ENCODE data around the gene SLC22A4.

The SLC22A4 gene

DNA sequence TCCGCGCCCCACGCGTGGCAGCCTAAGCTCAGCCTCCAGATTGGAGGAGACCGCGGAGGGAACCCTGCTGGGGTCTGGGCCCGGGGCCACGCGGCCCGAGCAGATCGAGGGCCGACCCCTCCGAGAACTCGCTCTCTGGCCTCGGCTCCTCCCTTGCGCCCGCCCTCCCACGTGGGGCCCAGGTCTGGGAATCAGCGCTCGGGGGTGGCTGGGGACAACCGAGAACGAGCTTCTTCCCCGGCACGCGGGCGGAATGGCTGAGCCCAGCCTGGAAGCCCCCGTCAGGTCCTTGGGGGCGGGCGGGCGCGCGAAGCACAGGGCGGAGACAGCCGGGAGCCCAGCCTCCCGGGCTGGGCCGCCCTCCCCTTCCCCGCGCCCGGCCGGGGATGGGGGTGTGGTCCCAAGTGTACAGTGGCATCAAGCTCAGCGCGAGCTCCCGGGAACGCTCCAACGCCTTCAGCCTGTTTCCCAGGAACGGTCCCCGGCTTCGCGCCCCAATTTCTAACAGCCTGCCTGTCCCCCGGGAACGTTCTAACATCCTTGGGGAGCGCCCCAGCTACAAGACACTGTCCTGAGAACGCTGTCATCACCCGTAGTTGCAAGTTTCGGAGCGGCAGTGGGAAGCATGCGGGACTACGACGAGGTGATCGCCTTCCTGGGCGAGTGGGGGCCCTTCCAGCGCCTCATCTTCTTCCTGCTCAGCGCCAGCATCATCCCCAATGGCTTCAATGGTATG is at the start of gene SLC22A4:
Gene SLC22A4, plus strand, starts transcription at position 403 of the 736 bp plus-strand sequence. Its CDS starts 223 bp downstream, at position 626.
- no peak for FAIRE-seq

DNA sequence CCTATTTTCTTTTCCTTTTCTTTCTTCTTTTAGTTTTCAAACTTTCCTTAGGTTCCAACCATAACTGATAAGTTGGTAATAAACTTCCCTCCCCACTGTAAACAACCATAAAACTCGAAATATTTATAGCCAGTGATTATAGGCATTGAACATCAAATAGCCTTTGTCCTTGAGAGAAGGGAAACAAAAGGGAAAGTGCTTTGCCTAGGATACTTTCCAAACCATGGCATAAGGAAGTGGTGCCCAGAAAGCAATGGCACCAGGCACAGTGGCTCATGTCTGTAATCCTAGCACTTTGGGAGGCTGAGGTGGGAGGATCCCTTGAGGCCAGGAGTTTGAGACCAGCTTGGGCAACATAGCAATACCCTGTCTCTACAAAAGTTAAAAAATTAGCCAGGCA is 48.6 kb upstream of the SLC22A4 start:
- FAIRE-seq = no peak

DNA sequence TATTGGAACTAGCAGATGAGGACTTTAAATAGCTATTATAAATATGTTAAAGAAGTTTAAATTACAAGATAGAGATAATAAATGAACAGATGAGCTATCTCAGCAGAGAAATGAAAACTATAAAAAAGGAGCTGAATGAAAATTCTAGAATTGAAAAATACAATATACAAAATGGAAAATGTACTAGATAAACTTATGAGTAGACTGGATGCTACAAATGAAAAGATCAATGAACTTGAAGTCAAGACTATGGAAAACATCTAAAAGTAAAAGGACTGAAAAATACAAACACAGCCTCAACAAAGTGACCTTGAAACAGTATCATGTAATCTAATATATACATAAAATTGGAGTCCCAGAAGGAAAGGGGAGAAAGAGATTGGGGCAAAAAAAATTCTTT is 47.4 kb upstream of the SLC22A4 start:
- FAIRE-seq = no peak

DNA sequence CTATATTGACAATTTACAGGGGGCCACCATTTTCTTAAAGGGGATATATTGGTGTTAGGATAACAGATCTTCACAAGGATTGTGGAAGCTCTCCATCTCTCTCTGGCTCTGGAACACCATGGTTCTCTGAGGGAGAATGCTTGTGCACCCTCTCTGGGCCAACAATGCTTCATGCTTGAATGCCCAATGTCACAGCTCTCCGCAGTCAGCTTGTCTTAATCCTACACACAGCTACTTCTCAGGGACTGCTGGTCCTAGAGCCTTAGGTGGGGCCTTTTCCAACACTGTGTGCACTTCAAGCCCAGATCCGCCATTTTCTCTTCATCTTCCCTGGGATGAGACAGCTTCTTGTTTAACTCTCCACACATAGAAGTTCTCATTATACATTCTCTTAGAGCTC is 43.6 kb upstream of the SLC22A4 start:
- no peak for FAIRE-seq

DNA sequence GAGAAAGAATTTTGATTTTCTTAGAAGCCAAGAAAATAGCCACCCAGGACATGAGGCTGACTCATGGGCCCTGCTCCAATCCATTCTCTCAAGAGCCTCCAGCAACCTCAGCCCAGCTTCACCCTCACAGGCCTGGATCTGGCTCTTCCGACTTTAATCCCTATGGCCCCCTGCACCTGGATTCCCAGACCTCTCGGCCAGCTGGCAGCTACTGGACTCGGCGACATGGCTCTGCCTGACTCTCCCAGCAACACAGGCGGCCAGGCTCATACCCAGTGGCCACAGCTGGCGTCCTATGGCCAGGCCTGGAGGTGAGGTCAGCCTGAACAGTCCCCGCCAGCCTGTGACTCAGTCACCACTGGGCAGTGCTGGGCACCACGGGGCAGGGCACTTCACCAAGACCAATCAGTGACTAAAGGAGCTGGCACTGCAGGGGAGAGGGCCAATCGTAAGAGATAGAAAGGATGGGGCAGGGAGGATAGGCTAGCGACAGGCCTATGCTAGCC is 42.9 kb upstream of the SLC22A4 start:
- no peak for FAIRE-seq

DNA sequence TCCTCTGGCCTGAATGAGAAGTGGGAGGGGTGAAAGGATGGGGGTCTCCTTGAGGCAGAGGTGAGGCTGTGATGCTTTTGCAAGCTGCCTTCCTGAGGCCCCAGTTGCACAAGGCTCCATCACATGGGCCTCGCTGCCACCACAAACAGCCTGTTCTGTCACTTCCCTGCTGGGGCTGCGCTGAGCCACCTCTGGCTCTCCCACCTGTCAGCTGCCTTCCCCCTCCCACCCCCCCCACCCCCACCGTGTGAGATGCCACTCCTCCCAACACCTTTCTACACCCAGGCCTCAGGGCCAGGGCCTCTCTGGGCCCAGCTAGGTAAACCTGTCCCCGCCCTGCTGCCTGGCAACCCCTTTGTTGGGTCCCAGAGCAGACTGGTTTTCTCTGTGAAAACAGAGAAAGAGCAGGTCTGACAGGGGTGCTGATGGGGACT is 41.2 kb upstream of the SLC22A4 start:
- no peak for FAIRE-seq

DNA sequence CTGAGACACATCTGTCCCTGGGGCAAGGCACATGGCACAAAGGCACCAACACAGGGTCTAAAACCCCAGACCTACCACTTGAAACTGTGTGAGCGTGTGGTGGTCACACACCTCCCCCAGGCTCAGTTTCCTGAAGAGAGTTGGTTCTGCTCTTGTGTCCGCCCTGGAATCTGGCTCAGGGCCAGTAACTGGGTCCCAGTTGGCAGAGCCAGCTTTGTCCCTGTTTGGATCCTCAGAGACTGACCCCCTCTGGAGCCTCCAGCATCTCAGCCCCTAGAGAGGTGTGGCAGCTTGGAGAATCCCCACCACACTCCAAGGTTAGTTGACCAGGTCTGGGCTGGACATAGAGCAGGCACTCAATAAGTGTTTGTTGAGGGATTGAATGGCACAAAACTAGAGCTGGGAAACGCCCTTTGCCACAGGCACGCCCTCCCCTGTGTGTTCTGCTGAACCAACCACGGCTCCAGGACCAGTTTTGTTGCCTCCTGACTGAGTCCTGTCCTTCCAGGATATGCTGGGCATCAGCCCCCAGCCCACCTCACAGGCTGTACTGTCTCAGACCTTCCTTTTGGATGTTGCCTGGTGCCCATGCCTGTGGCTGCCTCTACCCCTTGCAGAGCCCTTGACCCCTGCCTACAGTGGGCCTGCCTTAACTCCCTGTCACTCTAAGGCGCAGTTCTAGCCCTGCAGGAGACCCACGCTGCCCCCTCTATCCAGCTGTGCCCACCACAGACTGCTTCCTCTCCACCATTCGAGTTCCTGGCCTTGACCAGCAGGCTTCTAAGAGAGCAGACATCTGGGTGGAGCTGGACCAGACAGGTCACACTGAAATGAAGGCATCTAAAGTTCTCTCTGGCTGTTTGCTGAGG is 40.5 kb upstream of the SLC22A4 start:
- no peak for FAIRE-seq

DNA sequence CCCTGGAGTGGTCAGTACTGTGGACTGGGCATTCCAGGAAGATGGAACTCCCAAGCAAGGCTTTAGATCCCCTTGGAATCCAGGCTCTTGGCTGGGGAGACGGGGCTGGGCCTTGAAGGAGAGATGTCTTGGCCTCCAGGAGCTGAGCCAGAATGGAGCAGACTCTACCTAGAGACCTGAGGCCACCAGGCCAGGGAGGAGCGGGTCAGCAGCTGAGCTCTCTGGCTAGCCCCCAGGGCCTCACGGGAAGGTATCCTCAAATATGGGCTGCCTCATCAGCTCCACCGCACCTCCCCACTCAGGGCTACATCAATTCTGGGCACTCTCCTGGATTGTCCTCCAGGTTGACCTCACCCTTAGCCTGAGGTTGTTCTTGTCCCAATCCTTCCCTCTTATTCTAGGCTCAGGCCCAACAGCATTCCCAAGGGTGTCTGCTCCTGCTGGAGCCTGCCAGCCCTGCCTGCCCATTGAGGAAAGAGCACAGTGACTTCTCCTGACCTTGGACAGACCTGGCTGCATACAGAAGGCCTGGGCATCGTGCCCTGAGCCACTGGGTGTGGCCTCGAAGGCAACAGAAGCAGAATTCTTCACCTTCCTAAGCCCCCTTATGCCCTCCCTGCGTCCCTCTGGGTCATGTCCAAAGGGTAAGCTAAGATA is 39.7 kb upstream of the SLC22A4 start:
- no peak for FAIRE-seq

DNA sequence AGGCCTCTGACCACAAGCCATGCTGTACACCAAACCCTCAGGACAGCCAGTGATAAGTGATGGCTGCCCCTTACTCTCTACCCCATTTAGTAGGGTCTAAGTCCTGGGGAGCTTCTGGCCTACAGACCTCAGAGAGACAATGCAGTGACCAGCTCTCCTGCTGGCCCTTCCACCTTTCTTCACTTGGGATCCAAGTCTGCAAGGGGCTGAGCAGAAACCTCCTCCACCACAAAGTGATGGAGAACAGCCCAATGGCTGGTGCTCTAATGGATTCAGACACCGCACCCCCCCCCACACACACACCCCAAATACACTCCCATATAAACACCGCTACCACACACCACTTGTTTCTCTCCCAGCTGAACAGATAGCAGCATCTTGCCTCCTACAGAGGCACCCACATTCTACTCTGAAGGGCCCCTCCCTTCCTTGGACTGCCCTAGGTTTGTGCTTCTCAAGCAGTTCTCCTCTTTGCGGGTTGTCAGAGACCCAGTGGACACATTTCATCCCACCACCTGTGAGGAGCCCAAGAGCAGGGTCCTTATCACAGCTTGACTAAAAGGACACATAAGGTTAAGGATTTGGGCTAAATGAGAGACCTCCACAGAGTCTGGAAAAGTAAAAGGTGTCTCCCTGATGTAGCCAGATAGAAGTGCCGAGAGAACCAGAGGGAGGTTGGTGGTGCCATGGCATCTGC is 38.0 kb upstream of the SLC22A4 start:
- FAIRE-seq = no peak

DNA sequence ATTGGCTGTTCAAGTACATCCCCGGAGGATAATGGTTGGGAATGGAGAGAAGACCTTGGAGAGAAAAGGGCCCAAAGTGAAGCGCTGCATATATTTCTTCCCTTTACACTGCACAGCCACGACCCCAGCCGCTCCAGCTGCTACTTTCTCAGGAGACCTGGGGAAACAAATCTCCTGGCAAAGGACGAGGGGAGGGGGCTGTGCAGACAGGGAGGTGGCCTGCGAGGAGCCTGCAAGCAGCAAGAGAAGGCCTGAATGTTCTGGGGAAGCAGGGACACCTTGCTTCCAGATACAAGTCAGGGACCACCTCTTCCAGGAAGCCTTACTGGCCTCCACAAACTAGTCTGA is 37.4 kb upstream of the SLC22A4 start:
- no peak for FAIRE-seq

DNA sequence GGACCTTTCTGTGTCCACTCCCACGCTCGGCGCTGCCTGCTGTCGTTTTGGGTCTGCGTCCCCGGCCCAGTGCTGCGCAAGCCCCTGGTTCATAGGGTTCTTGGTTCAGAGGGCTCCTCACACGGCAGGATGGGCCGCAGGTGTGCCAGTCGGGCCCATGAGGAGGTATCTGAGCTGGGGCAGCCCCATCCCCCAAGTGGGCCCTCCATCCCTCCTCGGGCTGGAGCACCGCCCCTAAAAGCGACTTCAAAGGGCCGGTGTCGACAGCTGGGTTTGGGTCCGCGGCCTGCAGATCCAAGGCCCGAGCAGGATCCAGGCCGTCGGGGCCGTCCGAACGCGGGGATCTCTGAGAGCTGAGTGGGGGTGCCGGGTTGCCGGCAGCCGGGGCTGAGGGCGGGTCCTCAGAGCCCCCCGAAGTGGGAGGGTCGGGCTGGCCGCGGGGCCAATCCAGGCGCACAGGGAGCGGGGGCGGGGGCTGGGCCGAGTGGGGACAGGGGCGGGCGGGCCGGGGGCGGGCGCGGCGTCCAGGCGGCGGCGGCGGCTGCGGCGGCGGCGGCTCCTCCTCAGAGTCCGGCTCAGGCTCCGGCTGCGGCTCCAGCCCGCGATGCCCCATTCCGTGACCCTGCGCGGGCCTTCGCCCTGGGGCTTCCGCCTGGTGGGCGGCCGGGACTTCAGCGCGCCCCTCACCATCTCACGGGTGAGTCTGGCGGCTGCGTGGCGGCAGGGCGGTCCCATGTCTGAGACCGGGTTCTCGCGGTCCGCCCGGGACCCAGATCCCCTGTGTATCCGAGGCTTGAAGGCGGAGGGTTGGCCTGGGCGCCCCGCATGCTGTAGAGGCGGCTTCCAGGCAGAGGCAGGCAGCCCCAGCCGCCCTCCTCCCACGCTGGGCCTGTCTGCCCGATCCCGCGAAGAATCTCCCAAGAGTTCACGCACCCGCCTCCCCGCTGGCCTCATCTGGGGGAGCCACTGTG is 36.8 kb upstream of the SLC22A4 start, which contains the start of gene PDLIM4:
Gene PDLIM4, plus strand, starts transcription at position 566 of the 971 bp plus-strand sequence. Its CDS starts 39 bp downstream, at position 605.
- FAIRE-seq = no peak

DNA sequence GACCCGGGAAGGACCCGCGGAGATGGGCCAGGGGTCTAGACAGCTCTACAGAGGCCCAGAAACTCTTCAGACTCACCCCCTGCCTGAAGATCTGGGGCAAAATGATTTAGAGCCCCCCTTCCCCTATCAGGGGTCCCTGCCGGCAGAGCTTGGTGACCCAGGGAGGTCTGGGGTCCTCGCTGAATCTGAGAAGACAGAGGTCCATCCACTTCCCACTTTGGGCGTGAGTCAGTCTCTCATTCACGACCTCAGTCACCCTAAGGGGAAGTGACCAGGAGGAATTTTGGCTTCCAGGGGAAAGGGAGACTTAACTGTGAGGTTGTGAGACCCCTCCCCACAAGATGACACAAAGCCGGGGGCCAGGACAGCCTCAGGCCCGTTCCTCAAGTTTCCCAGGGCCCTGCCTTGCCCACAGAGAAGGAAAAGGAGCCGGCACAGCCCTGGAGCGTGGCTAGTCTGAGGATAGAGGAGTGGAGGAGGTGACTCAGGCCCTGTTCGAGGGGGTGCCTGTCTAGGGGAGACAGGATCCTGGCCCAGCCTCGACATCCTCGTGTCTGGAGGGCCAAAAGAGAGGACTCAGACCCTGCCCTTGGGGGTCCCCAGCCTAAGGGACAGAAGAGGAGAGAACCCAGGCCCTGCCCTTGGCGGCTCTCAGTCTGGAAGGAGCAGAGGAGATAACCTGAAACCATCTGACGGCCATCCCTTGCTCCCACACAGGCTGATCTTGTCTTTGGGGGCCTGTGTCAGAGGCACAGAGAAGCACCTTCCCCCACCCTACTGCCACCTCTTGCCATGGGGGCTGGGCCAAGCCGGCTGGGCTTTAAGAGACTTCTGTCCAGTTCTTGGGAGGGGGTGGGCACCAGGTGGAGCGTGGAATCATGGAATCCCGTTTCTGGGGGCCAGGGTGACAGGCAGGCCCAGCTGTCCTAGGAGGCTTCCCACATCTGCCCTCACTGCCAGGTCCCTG is 35.8 kb upstream of the SLC22A4 start:
- no peak for FAIRE-seq

DNA sequence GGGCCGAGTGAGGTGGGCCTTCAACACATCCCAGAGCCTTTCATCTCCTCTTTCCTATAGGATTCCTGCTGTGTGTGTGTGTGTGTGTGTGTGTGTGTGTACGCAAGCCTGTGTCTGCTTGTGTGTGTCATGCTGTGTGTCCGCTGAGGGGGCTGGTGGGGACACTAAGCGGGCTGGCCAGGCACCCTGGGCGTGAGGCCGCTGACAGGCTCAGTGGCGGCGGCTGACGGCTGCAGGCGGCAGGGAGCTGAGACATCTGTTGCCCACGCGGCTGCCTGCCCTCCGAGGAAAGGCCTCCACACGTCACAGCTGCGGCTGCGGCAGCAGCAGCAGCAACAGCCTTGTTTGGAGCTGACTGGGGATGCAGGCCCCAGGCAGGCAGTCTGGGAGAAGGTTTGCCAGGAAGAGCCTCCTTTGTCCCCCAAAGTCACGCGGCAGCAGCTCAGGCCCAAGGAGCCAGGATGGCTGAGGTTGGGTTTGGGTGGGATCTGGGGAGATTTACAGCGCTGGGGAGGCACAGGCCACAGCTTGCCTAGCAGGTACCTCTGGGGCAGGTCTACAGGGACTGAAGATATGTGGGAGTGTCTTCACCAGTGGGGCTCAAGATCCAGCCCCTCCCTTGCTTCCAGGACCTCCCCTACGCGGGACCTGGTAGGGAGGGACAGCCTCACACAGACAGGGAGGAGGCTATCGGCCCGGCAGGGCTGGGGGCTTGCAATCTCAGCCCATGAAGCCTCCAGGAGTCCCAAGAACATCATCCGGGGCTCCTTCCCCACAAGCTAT is 34.9 kb upstream of the SLC22A4 start:
- FAIRE-seq = no peak

DNA sequence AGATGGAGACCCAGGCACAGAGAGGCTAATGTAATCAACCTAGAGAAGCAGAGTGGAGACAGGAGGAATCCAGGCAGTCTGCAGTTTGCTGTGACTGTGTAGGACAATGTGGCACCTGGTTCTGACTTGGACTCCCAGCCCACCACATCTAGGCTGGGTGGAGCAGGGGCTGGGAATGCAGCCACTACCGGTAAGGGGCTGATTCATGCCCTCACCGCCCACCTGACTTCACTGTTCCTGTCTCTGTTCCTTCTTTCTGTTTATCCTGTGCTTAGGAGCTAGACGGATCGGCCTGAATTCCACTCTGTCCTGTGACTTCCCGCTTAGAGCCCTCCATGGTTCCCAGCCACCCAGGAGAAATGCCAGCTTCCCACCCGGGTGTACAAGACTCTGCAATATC is 34.1 kb upstream of the SLC22A4 start:
- no peak for FAIRE-seq

DNA sequence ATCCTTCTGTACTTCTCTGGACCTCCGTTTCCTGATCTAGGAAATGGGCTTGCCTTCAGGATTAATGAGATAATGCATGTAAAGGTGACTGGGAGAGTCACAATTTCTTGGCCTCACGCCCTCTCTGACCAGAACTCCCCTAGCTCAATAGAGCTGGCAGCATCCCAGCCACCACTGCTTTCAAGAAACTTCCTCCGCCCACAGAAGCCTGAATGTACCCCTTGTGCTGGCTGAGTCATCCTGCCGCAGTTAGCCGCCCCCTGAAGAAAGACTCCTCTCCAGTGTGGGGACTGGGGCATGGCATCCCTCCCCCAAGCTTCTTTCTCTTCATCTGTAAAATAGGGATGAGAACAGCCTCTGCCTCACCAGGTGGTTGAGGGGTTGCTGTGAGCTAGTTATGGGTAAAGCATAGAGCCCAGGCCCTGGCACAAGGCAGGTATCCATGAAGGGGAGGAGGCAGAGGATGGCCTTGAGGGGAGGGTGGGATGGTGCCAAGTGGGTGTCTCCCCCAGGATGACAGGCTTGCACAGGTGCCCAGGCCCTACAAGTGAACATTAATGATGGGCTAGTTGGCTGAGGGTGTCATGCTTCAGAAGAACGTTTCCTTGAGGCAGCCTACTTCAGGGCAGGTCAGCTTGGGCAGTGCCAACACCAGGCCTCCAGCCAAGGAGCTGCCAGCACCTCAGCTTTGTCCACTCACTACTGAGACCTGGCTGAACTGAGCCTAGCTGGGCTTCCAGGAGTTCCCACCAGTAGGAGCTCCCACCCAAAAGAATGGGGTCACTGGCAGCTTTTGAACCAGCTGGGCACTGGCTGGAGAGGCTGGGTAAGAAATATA is 33.3 kb upstream of the SLC22A4 start:
- no peak for FAIRE-seq

DNA sequence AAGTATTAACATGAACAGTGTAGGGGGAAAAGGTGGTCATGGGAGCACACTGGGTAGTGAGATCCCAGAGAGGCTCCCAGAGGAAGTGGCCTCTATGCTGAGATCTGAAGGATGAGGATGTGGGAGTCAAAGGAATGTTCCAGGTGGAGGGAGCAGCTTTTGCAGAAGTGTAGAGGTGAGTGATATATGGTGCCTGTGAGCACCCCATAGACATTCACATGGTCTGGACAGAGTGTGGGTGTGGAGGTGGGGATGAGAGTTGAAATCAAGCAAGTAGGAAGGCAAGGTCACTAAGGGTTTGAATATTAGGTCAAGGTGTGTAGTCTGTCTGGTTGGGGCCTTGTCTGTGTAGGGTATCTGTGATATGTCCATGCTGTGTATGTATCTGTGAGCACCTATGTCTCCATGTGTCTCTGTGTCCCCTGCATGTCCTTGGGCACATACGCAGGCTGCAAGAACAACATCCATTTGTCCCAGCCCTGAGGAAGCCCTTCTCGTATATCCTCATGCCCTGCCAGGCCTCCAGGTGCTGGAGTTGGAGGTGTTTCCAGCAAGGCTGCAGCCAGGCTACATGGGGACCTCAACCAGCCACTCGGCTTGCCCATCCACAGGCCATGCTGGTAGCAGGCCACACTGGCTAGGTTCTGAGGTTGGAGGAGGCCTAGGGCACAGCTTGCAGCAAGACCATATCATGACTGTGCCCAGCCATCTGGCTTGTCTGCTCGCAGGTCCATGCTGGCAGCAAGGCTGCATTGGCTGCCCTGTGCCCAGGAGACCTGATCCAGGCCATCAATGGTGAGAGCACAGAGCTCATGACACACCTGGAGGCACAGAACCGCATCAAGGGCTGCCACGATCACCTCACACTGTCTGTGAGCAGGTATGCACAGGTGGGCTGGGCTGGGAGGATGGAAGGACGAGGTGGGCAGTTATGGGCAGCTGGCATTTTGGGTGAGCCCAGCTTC is 32.0 kb upstream of the SLC22A4 start:
- FAIRE-seq = no peak

DNA sequence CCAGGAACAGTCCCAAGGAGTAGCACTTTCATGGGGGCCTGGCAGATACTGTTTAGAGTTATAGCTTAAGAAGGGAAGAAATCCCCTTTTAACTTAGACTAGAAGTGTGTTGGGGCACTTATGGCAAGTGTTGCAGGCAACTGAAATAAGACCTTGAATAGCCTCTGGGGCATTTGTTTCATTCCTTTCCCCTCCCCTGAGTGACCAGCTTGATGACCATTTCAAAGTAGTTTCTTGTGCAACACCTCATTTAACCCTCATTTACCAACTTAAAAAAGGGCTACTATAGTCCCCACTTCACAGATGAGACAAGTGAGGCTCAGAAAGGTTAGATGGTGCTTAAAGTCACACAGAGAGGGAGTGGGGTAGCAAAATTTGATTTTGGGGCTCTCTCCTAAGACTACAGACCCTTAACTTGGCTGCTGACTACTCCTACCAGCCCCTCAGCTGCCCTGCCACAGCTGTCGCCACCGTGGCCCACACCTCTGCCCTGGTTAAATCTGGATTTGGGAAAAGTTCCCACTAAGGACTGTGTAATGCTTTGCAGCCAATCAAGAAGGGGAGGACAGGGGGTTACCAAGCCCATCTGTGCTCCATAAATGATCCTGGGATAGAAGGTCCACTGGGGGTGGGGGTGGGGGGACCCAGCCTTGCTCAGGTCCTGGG is 31.2 kb upstream of the SLC22A4 start:
- no peak for FAIRE-seq
